ENCODE measurements around the gene KHDRBS2. TPM values are rescaled to one million over a fixed set of nuclear protein-coding genes. Genes with fewer than 3 reads are reported as not detected.

Gene KHDRBS2
- total and polyA plus RNA-seq, 2 donors (not counting 1 experiment from before 2014, with no cell fraction given) = not detected

DNA sequence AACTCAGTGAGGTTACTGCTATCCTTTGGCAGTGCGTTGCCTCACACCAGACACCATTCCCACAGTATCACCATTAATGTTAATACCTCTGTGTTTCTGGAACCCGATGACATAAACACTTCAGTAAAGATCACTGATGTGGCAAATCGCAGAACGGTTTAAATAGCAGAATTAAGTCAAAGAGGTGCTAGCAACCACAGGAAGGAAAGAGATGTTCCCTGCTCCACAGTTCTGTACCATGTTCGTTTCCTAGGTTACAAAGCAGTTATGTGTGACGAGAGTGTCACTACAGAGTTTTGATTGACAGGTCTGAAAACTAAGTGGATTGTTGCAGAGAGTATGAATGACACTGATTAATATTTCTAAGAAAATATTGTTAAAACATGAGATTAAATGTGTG is 272.3 kb downstream of the KHDRBS2 start:
- Histone ChIP-seq H3K36me3 (ENCODE audit: control insufficient read depth, insufficient read depth, low read length) (no peaks in the 10 kb centered on the region), H3K4me1 (ENCODE audit: control insufficient read depth, extremely low read depth, insufficient read depth, low read length) (no peaks in the 10 kb centered on the region), H3K27me3 (ENCODE audit: control insufficient read depth, insufficient read depth, low read length) (no peaks in the 10 kb centered on the region), H4K20me1 (ENCODE audit: control insufficient read depth, extremely low read depth, insufficient read depth, low read length) (no peaks in the 10 kb centered on the region), H3K27ac (ENCODE audit: insufficient read depth, low read length) (no peak overlapping the region), H3K4me2 (ENCODE audit: extremely low read depth, insufficient read depth, low read length) (no peak overlapping the region), H3K4me3 (replicated peaks in 1 of 4; ENCODE audit: control extremely low read depth in 1 of 4, insufficient read depth in 1 of 4, low read depth in 3 of 4, low read length in 4 of 4) (no peak overlapping the region), H3K9ac (ENCODE audit: insufficient read depth, low read length) (no peak overlapping the region), H3K9me3 (ENCODE audit: control insufficient read depth, insufficient read depth, low read depth, low read length) (no peaks in the 10 kb centered on the region), H2AFZ (ENCODE audit: low read length) (no peak overlapping the region), H3K79me2 (ENCODE audit: control insufficient read depth, insufficient read depth, low read length) (no peaks in the 10 kb centered on the region)
- no peak for DNase-seq (ENCODE audit: low read depth in 2 of 2)
- TF ChIP-seq, protein P1, sequence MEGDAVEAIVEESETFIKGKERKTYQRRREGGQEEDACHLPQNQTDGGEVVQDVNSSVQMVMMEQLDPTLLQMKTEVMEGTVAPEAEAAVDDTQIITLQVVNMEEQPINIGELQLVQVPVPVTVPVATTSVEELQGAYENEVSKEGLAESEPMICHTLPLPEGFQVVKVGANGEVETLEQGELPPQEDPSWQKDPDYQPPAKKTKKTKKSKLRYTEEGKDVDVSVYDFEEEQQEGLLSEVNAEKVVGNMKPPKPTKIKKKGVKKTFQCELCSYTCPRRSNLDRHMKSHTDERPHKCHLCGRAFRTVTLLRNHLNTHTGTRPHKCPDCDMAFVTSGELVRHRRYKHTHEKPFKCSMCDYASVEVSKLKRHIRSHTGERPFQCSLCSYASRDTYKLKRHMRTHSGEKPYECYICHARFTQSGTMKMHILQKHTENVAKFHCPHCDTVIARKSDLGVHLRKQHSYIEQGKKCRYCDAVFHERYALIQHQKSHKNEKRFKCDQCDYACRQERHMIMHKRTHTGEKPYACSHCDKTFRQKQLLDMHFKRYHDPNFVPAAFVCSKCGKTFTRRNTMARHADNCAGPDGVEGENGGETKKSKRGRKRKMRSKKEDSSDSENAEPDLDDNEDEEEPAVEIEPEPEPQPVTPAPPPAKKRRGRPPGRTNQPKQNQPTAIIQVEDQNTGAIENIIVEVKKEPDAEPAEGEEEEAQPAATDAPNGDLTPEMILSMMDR (conservative IDR thresholded peaks at IDR 0.05 in 1 of 2, IDR thresholded peaks at IDR 0.05 in 1 of 2; ENCODE audit: low read depth in 1 of 2, low read length in 2 of 2) = no peak
- TF ChIP-seq EZH2 (IDR thresholded peaks at IDR 0.05; ENCODE audit: low read length, missing control alignments) = no peak

- DNase-seq (ENCODE audit: low read depth in 2 of 2) = no peak
- Histone ChIP-seq H3K79me2 (ENCODE audit: control insufficient read depth, insufficient read depth, low read length) (no peaks in the 10 kb centered on the region), H3K4me2 (ENCODE audit: extremely low read depth, insufficient read depth, low read length) (no peak overlapping the region), H2AFZ (ENCODE audit: low read length) (no peak overlapping the region), H3K9ac (ENCODE audit: insufficient read depth, low read length) (no peak overlapping the region), H3K9me3 (ENCODE audit: control insufficient read depth, insufficient read depth, low read depth, low read length) (no peaks in the 10 kb centered on the region), H3K4me3 (replicated peaks in 1 of 4; ENCODE audit: control extremely low read depth in 1 of 4, insufficient read depth in 1 of 4, low read depth in 3 of 4, low read length in 4 of 4) (no peak overlapping the region), H3K27me3 (ENCODE audit: control insufficient read depth, insufficient read depth, low read length) (no peaks in the 10 kb centered on the region), H4K20me1 (ENCODE audit: control insufficient read depth, extremely low read depth, insufficient read depth, low read length) (no peaks in the 10 kb centered on the region), H3K36me3 (ENCODE audit: control insufficient read depth, insufficient read depth, low read length) (no peaks in the 10 kb centered on the region), H3K4me1 (ENCODE audit: control insufficient read depth, extremely low read depth, insufficient read depth, low read length) (no peaks in the 10 kb centered on the region), H3K27ac (ENCODE audit: insufficient read depth, low read length) (no peak overlapping the region)
- no peak for TF ChIP-seq EZH2 (IDR thresholded peaks at IDR 0.05; ENCODE audit: low read length, missing control alignments)
- TF ChIP-seq, protein P1 (conservative IDR thresholded peaks at IDR 0.05 in 1 of 2, IDR thresholded peaks at IDR 0.05 in 1 of 2; ENCODE audit: low read depth in 1 of 2, low read length in 2 of 2) = no peak
Measured at GRCh38 chr6:62009445-62009844, 276.6 kb downstream of the KHDRBS2 start.

- Histone ChIP-seq H3K4me1 (ENCODE audit: control insufficient read depth, extremely low read depth, insufficient read depth, low read length) (no peaks in the 10 kb centered on the region), H3K4me2 (ENCODE audit: extremely low read depth, insufficient read depth, low read length) (no peak overlapping the region), H3K79me2 (ENCODE audit: control insufficient read depth, insufficient read depth, low read length) (no peaks in the 10 kb centered on the region), H3K27ac (ENCODE audit: insufficient read depth, low read length) (no peak overlapping the region), H4K20me1 (ENCODE audit: control insufficient read depth, extremely low read depth, insufficient read depth, low read length) (no peaks in the 10 kb centered on the region), H3K36me3 (ENCODE audit: control insufficient read depth, insufficient read depth, low read length) (no peaks in the 10 kb centered on the region), H3K9ac (ENCODE audit: insufficient read depth, low read length) (no peak overlapping the region), H2AFZ (ENCODE audit: low read length) (no peak overlapping the region), H3K27me3 (ENCODE audit: control insufficient read depth, insufficient read depth, low read length) (no peaks in the 10 kb centered on the region), H3K9me3 (ENCODE audit: control insufficient read depth, insufficient read depth, low read depth, low read length) (no peaks in the 10 kb centered on the region), H3K4me3 (replicated peaks in 1 of 4; ENCODE audit: control extremely low read depth in 1 of 4, insufficient read depth in 1 of 4, low read depth in 3 of 4, low read length in 4 of 4) (no peak overlapping the region)
- no peak for TF ChIP-seq EZH2 (IDR thresholded peaks at IDR 0.05; ENCODE audit: low read length, missing control alignments)
- TF ChIP-seq, protein P1 (conservative IDR thresholded peaks at IDR 0.05 in 1 of 2, IDR thresholded peaks at IDR 0.05 in 1 of 2; ENCODE audit: low read depth in 1 of 2, low read length in 2 of 2) = no peak
- DNase-seq (ENCODE audit: low read depth in 2 of 2) = no peak
Measured at GRCh38 chr6:61989616-61990015, 296.4 kb downstream of the KHDRBS2 start.

Measured in fibroblast of lung (primary cell).